ENCODE results near the gene RSRC2.
A peak's percentile ranks its signal among the peaks of the same experiment; 100 is the strongest.
"Not testable (repeated sequence)": the region's sequence is repeated elsewhere in the genome, so short reads cannot be mapped to it uniquely, and the experiment has no call there.

Gene RSRC2

GRCh38 chr12:122484385-122484784 lies 42.4 kb downstream of the RSRC2 start:
- DNase-seq: not testable (repeated sequence)

GRCh38 chr12:122483969-122484368 lies 42.8 kb downstream of the RSRC2 start:
- no peak for DNase-seq

GRCh38 chr12:122481861-122482260 lies 44.9 kb downstream of the RSRC2 start:
- DNase-seq: no peak

GRCh38 chr12:122480753-122481152 lies 46.0 kb downstream of the RSRC2 start:
- no peak for DNase-seq

- no peak for DNase-seq
Measured at GRCh38 chr12:122474324-122474716, 52.4 kb downstream of the RSRC2 start.

GRCh38 chr12:122473543-122474323 lies 53.0 kb downstream of the RSRC2 start:
- no peak for DNase-seq

GRCh38 chr12:122471324-122472226 lies 55.2 kb downstream of the RSRC2 start:
- peak; percentile 12 for DNase-seq

GRCh38 chr12:122470576-122470975 lies 56.2 kb downstream of the RSRC2 start:
- DNase-seq: not testable (repeated sequence)

GRCh38 chr12:122469856-122470255 lies 56.9 kb downstream of the RSRC2 start:
- DNase-seq: not testable (repeated sequence)

- DNase-seq: no peak
Measured at GRCh38 chr12:122467983-122468382, 58.8 kb downstream of the RSRC2 start.

GRCh38 chr12:122464317-122465042 lies 62.3 kb downstream of the RSRC2 start:
- DNase-seq: not testable (repeated sequence)

- no peak for DNase-seq
Measured at GRCh38 chr12:122460641-122461040, 66.1 kb downstream of the RSRC2 start.

GRCh38 chr12:122460061-122460460 lies 66.7 kb downstream of the RSRC2 start:
- DNase-seq: no peak

GRCh38 chr12:122459211-122459610 lies 67.5 kb downstream of the RSRC2 start:
- no peak for DNase-seq

- no peak for DNase-seq
Measured at GRCh38 chr12:122458105-122459035, 68.4 kb downstream of the RSRC2 start.

GRCh38 chr12:122457627-122458026 lies 69.1 kb downstream of the RSRC2 start:
- no peak for DNase-seq

- no peak for DNase-seq
Measured at GRCh38 chr12:122454739-122455138, 72.0 kb downstream of the RSRC2 start.

- DNase-seq: no peak
Measured at GRCh38 chr12:122454250-122454721, 72.5 kb downstream of the RSRC2 start.
